GM23338 (cell line): ENCODE measurements around the gene DHRS7B. TPM values are rescaled to one million over a fixed set of nuclear protein-coding genes. Genes with fewer than 3 reads are reported as not detected.
"Not testable (repeated sequence)": the region's sequence is repeated elsewhere in the genome, so short reads cannot be mapped to it uniquely, and the experiment has no call there.

ENCODE experiments used
- ATAC-seq: fragments of 200-7000 bp; cut with Tn5 transposase; 3 replicates; pipeline ENCODE4 v1.9.1; 2020
- DNase-seq: peaks from one replicate; pipeline ENCODE4 v3.0.0-alpha.2; 2015; ENCODE audit warnings: low spot score
- H2AFZ ChIP-seq: fragments of 200-600 bp; sonication (generic); 2 replicates; pipeline ENCODE4 v1.8.0; 2016; ENCODE audit warnings: antibody characterized with exemption, mild to moderate bottlenecking, moderate library complexity
- H3F3A ChIP-seq: fragments of 200-600 bp; sonication (generic); replicated peaks from 2 replicates; pipeline ENCODE4 v1.8.0; 2017; ENCODE audit warnings: antibody characterized with exemption, mixed run types, low read depth
- H3K27ac ChIP-seq: fragments of 200-600 bp; sonication (generic); 2 replicates; pipeline ENCODE4 v1.6.1; 2016; ENCODE audit warnings: low read depth
- H3K27me3 ChIP-seq: fragments of 200-600 bp; sonication (generic); 2 replicates; pipeline ENCODE4 v1.8.0; 2016; ENCODE audit warnings: mild to moderate bottlenecking, mixed run types, moderate library complexity; ENCODE audit not compliant: insufficient read depth
- H3K36me3 ChIP-seq: fragments of 200-600 bp; sonication (generic); 2 replicates; pipeline ENCODE4 v1.8.0; 2016; ENCODE audit warnings: mild to moderate bottlenecking; ENCODE audit not compliant: insufficient read depth
- H3K4me1 ChIP-seq: fragments of 200-600 bp; sonication (generic); 2 replicates; pipeline ENCODE4 v1.8.0; 2016; ENCODE audit warnings: mild to moderate bottlenecking, moderate library complexity; ENCODE audit not compliant: insufficient read depth
- H3K4me2 ChIP-seq: fragments of 200-600 bp; sonication (generic); 2 replicates; pipeline ENCODE4 v1.7.1; 2017; ENCODE audit warnings: mixed run types
- H3K4me3 ChIP-seq: fragments of 200-600 bp; sonication (generic); 2 replicates; pipeline ENCODE4 v1.6.1; 2016; ENCODE audit warnings: mixed run types
- H3K79me2 ChIP-seq: fragments of 200-600 bp; sonication (generic); replicated peaks from 2 replicates; pipeline ENCODE4 v1.8.0; 2017; ENCODE audit warnings: mild to moderate bottlenecking; ENCODE audit not compliant: insufficient read depth
- H3K9me2 ChIP-seq: fragments of 200-600 bp; sonication (generic); 2 replicates; pipeline ENCODE4 v1.8.0; 2017; ENCODE audit not compliant: insufficient read depth
- H4K20me1 ChIP-seq: fragments of 200-600 bp; sonication (generic); replicated peaks from 2 replicates; pipeline ENCODE4 v1.8.0; 2017; ENCODE audit warnings: mild to moderate bottlenecking; ENCODE audit not compliant: insufficient read depth
- H3K27ac Mint-ChIP-seq: 2 replicates; pipeline ENCODE4 v1.8.0; 2020; ENCODE audit warnings: inconsistent platforms, mild to moderate bottlenecking, moderate library complexity, mixed read lengths
- H3K27me3 Mint-ChIP-seq: 3 replicates; pipeline ENCODE4 v1.8.0; 2022; ENCODE audit warnings: low read depth, mild to moderate bottlenecking, moderate library complexity, mixed read lengths, inconsistent platforms; ENCODE audit not compliant: insufficient read depth, poor library complexity
- H3K36me3 Mint-ChIP-seq: 3 replicates; pipeline ENCODE4 v1.8.0; 2021; ENCODE audit warnings: low read depth, mild to moderate bottlenecking, inconsistent platforms, moderate library complexity, mixed read lengths
- H3K4me1 Mint-ChIP-seq: 3 replicates; pipeline ENCODE4 v1.8.0; 2020; ENCODE audit warnings: mild to moderate bottlenecking, inconsistent platforms, mixed read lengths
- H3K4me3 Mint-ChIP-seq: 3 replicates; pipeline ENCODE4 v1.8.0; 2021; ENCODE audit warnings: moderate library complexity, mild to moderate bottlenecking, inconsistent platforms, mixed read lengths
- H3K9me3 Mint-ChIP-seq: 3 replicates; pipeline ENCODE4 v1.8.0; 2020; ENCODE audit warnings: moderate library complexity, mild to moderate bottlenecking, inconsistent platforms, mixed read lengths
- CREB1 ChIP-seq: fragments of 250-450 bp; sonication (Bioruptor Pico); IDR thresholded peaks from 2 replicates; pipeline ENCODE4 v1.5.0; 2020; ENCODE audit warnings: low read depth, mild to moderate bottlenecking, moderate library complexity
- EZH2phosphoT487 ChIP-seq: fragments of 200-600 bp; sonication (generic); IDR thresholded peaks from one replicate; pipeline ENCODE4 v1.8.1; 2018; ENCODE audit warnings: antibody characterized with exemption; ENCODE audit not compliant: unreplicated experiment
- ZNF462 ChIP-seq: fragments of 250-450 bp; sonication (Bioruptor Pico); IDR thresholded peaks from 2 replicates; pipeline ENCODE4 v1.5.0; 2020; ENCODE audit warnings: mild to moderate bottlenecking, moderate library complexity
- polyA plus RNA-seq: library from polyadenylated mRNA; unstranded; fragments of >200 nt; fragmentation: Nextera tagmentation; extraction: Ambion mirVana; gene quantifications from 2 replicates; pipeline ENCODE4 v1.2.1, GENCODE V29; 2016
- total RNA-seq: library from RNA; depleted of rRNA; stranded (reverse); fragments of >200 nt; shearing (Covaris generic); gene quantifications from 2 replicates; pipeline ENCODE4 v1.2.3, GENCODE V29; 2014

The DHRS7B gene
- total and polyA plus RNA-seq, 2 experiments from 2014 or later, result 26.6 to 27.9 TPM

- Histone ChIP-seq H3K27me3 (no peaks in the 10 kb centered on the region), H3K27ac (0 out of 2 replicates have a peak overlapping the region, but pooled peaks have one; percentile 21), H3F3A (peaks cover 7% of the 10 kb centered on the region; the same call in 1 of the 2 replicates), H4K20me1 (no peaks in the 10 kb centered on the region), H3K4me2 (no peak overlapping the region), H3K36me3 (no peaks in the 10 kb centered on the region), H3K9me2 (0 out of 2 replicates have a peak, but pooled peaks cover 7% of the 10 kb centered on the region), H2AFZ (no peak overlapping the region), H3K4me3 (no peak overlapping the region), H3K4me1 (peaks cover 47% of the 10 kb centered on the region), H3K79me2 (no peaks in the 10 kb centered on the region)
- H3K9me3 Mint-ChIP-seq, result peaks cover 9% of the 10 kb centered on the region
- peaks cover 10% of the 10 kb centered on the region for H3K27me3 Mint-ChIP-seq
- no peak overlapping the region for H3K4me3 Mint-ChIP-seq
- peaks cover 8% of the 10 kb centered on the region for H3K36me3 Mint-ChIP-seq
- DNase-seq (no peak), ATAC-seq (no peak)
- TF ChIP-seq ZNF462 (CRISPR knock-in tag), result no peak
- TF ChIP-seq CREB1 (CRISPR knock-in tag), result no peak
- TF ChIP-seq EZH2phosphoT487, result no peak
- peaks cover 41% of the 10 kb centered on the region for H3K4me1 Mint-ChIP-seq
- H3K27ac Mint-ChIP-seq, result no peak overlapping the region
Measured at GRCh38 chr17:21106316-21106715, 20.4 kb upstream of the DHRS7B start.

GRCh38 chr17:21107067-21107650 lies 19.6 kb upstream of the DHRS7B start:
- H3K9me3 Mint-ChIP-seq, DNase-seq, H3K9me2 ChIP-seq, H3K36me3 Mint-ChIP-seq, H3F3A ChIP-seq, H3K4me3 Mint-ChIP-seq, H3K27me3 ChIP-seq, H3K79me2 ChIP-seq, H4K20me1 ChIP-seq, ATAC-seq, H3K4me3 ChIP-seq, H2AFZ ChIP-seq, H3K36me3 ChIP-seq, H3K27ac ChIP-seq: not testable (repeated sequence)
- Mint-ChIP-seq H3K4me1 (peaks cover 41% of the 10 kb centered on the region), H3K27me3 (peaks cover 10% of the 10 kb centered on the region), H3K27ac (peak overlapping the region; percentile 25; the same call in 1 of the 2 replicates)
- H3K4me1 ChIP-seq, result peaks cover 47% of the 10 kb centered on the region
- H3K4me2 ChIP-seq, result 0 out of 2 replicates have a peak overlapping the region, but pooled peaks have one; percentile 27
